ACHN (cell line): ENCODE measurements around the gene ELFN2.

ENCODE experiments used
- DNase-seq: peaks from one replicate; pipeline ENCODE4 v3.0.0-alpha.2; 2015
- in situ Hi-C: cut with HindIII; loops from 2 replicates; pipeline ENCODE4 v1.10.0; 2017; ENCODE audit warnings: low sequenced_read_pairs, low pct_ligation_motif_present, low pct_unique_long_range_greater_than_20kb

Gene ELFN2

DNA sequence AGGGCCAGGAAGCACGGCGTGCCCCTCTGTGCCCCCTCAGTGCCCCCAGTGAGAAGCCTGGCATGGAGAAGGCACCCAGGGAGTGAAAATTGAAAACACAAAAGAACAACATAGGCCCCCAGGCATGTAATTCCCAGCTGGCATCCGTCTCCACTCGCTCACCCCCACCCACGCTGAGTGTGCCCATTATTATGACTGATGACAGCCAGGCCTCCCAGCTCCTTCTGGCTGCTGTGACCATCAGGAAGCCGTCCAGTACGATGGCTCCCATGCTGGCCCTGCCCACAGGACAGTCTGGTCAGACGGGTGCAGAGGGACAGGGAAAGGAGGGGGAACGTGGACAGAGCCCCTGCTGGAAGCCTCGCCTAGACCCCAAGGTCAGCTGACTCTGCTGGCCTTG lies 30.1 kb downstream of the ELFN2 start:
- in situ Hi-C loops: loop anchor here (10.0 kb wide), 1 partner anchor 72 kb away; no protein-coding TSS in a partner anchor

DNA sequence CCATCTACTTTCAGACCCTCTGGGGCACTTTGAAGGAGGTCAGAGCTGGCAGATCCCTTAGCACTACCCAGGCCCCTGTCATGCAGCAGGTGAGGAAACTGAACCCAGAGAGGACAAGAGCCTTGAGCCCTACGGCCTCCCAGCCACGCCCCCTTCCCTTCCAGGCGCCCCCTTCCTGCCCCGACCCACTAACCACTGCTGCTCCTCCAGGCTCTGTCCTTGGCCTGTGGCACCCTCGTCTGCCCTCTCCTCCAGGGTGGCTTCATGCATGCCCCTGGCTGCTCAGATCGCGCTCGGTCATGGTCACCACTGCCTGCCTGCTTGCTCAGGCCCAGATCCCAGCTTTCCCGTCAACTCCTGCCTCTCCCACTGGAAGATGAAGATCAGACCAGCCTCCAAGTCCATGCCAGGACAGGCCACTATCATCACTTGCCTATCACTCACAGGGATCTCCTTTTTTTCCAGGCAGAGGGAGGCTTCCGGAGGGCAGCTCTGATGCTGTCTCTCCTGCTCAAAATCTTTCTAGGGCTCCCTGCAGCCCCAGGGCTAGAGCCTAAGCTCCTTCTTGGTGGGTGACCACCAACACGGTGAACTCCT lies 30.7 kb downstream of the ELFN2 start:
- in situ Hi-C loops: loop anchor here (10.0 kb wide), 1 partner anchor 72 kb away; no protein-coding TSS in a partner anchor
- no peak for DNase-seq

More for the DNA sequence above, 30.1 kb downstream of the ELFN2 start:
- DNase-seq: no peak

DNA sequence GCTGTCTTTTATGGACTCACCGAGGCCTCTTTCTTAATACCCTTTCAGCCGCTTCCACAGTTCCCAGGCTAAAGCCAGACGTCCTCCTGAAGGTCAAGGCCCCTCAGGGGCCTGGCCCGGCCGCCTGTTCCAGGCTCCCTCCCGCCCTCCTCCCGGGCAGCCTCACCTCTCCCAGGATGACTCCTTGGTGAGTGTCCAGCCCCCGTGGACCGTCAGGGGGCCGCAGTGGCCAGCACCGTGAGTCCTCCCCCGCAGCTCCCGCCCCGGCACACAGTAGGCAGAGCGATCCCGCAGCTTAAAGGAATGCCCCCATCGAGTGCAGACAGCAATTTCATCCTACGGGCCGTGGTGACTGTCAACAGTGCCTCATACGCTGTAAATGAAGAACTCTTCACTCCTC lies 32.9 kb downstream of the ELFN2 start:
- DNase-seq: no peak
- in situ Hi-C loops: loop anchor here (10.0 kb wide), 1 partner anchor 70 kb away; no protein-coding TSS in a partner anchor

DNA sequence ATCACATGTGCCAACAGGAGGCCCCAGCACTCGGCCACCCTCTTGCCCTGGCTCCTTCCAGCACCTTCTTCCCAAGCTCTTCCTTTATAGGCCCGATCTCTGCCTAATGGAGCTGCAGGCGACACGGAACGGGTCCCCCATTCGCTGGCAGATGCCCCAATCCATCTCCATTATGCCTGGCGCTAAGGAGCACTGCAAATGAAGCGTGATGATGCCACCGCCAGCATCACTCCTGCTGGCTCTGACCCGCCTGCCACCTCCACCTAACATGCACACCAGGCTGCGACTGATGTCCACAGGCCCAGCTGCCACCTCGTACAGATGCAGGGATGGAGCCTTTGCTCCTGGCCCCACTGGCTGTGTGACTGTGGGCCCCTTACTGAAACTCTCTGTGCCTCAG lies 33.5 kb downstream of the ELFN2 start:
- DNase-seq: no peak
- in situ Hi-C loops: loop anchor here (10.0 kb wide), 1 partner anchor 69 kb away; no protein-coding TSS in a partner anchor

DNA sequence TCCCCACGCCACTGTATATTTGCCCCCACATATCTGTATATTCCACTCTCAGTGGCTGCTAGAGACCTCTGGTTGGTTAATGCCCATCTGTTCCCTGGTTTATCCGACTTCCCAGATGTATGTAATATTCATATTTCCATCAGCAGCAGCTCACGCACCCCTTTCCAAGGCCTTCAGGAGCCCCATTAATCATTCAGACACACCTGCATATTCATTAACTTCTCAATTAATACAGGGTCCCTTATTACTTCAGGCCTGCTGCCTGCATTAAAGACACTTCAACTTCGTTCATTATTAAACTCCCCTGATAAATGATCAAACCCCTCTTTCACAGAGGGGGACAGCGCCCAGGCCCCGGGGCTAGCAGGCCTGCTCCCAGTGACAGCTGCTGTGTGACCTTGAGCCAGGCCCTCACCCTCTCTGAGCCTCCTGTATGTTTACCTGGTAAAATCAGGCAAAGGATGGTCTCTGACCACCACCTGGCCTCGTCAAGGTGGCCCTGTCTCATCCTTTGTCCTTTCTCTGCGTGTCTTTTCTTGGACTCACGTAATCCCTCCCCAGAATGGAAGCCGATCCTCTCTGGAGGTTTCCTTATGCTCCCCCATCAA lies 34.5 kb downstream of the ELFN2 start:
- in situ Hi-C loops: loop anchor here (10.0 kb wide), 1 partner anchor 68 kb away; no protein-coding TSS in a partner anchor

DNA sequence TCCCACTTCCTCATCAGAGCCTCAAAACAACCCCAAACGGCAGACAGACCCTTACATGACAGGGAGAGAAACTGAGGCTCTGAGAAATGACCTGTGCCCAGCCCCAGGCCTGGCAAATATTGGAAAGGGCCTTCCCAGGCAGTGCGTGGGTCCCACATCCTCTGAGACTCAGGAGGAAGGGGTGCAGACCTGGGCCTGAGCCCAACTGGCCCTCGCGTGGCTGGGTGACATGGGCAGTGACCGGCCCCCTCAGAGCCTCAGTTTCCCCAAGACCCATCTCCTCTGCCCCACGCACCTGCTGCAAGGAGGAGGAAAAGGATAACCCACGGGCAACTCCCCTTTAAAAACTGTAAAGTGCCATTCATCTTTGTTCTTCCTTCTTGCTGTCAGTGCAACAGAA lies 35.6 kb downstream of the ELFN2 start:
- no peak for DNase-seq
- in situ Hi-C loops: loop anchor here (10.0 kb wide), 1 partner anchor 67 kb away; no protein-coding TSS in a partner anchor

More for the DNA sequence above, 34.5 kb downstream of the ELFN2 start:
- no peak for DNase-seq

DNA sequence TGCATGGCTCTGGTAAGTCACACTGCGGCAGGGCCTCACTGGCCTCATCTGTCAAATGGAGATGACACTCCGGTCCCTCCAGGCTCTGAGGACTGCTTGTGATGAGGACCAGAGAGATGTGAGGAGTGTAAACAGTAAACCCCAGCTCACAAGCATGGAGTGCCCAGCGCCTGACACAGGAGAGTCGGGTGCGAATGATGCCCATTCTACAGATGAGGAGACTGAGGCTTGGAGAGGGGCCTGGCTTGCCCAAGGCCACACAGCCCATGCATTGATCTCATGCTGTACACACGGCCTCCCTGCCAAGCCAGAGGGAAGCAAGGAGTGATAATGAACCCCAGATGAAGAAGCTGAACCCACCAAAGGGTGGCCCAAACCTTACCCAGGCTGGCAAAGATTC lies 37.2 kb downstream of the ELFN2 start:
- DNase-seq: no peak
- in situ Hi-C loops: loop anchor here (10.0 kb wide), 1 partner anchor 65 kb away; no protein-coding TSS in a partner anchor

DNA sequence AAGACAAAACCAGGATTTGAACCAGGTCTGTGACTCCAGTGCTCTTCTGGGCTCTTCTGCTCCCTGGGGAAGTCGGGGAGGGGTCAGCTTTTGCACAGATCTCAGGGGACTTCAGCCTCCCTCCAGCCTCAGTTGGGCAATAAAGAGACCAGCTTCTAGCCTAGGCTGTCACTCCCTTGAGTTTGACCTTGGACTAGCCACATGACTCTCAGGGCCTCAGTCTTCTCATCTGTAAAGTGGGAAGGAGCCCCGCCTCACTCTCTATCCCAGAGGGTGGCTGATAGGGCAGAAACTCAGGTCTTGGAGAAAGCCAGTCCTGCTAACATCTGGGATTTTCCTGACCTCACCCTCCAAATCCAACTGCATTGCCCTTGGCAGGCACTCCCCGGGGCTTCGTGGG lies 38.7 kb downstream of the ELFN2 start:
- in situ Hi-C loops: no loop called here
- no peak for DNase-seq

DNA sequence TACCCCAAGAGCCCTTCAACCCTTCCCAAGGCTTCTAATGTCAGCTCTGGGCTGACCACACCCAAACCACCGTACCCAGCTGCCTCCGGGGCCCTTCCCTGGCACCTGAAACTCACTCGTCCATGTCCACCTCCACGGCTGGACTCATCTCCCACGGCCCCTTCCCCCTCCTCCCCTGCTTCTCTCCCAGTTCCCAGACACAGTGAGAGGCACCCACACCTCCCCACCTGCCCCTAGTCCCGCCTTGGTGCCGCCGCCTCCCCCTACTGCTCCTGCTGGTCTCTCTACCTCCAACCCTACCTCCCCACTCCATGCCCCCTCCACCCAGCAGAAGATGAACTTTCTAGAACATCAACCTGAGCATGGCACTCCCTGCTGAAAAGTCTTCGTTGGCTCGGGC lies 39.5 kb downstream of the ELFN2 start:
- no peak for DNase-seq
- in situ Hi-C loops: no loop called here

DNA sequence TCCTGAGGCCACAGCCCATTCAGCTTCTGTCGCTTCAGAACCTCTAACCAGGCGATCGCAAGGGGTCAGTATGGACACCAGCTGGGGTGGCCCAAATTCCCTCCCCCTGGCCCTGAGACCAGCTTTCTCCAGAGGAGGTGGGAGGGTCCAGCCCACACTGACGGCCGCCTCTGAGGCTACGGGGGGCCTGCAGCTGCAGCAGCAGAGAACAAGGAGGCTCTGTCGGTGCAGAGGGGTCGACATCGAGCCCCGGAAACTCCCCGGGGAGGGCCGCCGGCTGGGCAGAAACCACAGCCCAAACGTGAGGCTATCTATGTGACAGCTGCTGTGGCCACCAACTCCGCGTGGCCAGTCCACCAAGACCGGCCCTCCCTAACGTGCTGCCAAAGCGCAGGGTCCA lies 40.8 kb downstream of the ELFN2 start:
- in situ Hi-C loops: no loop called here
- no peak for DNase-seq

DNA sequence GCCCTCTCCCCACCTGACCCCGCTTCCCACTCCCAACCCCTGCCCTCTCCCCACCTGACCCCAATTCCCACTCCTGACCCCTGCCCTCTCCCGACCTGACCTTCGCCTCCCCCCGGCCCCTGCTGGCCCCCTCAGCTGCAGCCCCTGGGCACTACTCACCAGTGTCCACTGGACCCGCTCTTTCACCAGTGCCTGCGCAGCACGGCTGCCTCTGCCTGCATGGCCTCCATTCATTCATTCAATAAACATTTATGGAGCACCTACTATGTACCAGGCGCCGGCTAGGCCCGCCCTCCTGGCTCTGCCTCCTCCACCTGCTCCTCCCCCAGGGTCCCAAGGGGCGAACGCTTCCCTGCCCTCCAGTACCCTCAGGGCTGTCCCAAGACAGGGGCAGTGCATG lies 42.6 kb downstream of the ELFN2 start:
- no peak for DNase-seq
- in situ Hi-C loops: no loop called here

DNA sequence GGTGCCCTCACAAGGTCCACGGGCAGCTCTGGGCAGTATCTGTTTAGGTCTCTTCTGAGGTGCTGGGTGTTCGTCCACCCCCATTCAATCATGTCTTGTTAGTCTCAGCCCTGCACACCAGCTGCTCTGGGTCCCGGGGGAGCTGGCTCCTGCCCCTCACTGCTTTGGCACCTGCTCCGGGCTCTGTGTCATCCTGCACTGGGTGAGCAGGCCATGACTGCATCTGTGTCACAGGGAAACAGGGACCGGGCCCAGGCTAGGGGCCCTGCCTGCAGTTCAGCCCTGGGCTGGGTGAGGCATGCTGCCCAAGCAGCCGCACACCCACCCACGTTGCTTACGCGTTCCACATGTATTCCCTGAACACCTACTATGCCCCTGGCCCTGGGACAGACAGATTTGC lies 43.9 kb downstream of the ELFN2 start:
- DNase-seq: no peak
- in situ Hi-C loops: no loop called here

DNA sequence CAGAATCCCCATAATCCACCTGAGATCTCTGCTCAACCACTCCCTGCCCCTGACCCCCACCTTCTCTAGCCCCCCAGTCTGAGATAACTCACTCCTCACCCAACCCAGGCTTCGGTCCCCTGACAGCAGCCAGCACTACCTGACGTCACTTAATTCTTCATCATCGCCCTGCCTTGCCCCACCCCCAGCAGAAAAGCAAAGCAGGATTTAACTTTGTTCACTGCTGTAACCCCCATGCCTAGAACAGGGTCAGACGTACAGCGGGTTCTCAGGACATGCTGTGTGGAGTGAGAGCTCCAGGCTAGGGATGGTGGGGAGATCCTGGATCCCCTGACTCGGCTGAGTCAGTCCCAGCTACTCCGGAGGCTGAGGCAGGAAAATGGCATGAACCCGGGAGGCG lies 45.8 kb downstream of the ELFN2 start:
- no peak for DNase-seq

DNA sequence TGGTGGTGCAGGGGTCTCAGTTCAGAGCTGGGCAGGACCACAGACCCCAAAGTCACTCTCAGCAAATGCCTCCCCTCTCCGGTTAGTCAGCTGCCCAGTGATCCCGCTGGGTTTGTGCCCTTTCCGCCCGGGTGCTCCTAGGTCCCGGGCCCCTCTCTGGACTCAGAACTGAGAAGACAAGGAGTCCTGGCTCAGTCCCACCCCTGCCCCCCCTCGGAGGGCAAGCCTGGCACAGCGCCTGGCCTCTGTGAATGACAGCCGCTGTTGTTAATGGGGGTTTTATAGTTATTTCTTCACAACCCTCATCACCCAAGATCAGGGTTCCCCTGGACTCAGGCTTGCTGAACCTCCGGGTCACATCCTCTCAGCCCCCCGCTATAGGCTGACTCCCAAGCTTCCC lies 47.6 kb downstream of the ELFN2 start:
- in situ Hi-C loops: no loop called here

More for the DNA sequence above, 45.8 kb downstream of the ELFN2 start:
- in situ Hi-C loops: no loop called here

DNA sequence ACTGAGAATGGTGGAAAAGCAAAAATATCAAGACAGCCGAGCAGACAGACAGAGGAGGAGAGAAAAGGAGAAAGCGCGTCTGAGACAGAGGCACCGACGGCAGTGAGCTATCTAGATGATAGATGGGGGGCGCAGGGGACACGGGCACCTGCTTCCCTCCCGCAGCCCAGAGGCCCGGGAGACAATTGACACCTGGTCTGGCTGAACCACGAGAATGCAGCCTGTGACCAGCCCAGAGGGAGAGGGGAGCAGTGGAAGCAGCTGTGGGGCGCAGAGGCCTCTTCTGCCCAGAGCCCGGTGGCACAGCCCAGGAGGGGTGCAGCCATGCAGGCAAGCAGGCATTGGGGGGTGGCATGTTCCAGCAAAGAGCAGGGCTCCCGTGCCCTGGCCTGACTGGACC lies 48.2 kb downstream of the ELFN2 start:
- DNase-seq: no peak
- in situ Hi-C loops: no loop called here

More for the DNA sequence above, 47.6 kb downstream of the ELFN2 start:
- DNase-seq: no peak

DNA sequence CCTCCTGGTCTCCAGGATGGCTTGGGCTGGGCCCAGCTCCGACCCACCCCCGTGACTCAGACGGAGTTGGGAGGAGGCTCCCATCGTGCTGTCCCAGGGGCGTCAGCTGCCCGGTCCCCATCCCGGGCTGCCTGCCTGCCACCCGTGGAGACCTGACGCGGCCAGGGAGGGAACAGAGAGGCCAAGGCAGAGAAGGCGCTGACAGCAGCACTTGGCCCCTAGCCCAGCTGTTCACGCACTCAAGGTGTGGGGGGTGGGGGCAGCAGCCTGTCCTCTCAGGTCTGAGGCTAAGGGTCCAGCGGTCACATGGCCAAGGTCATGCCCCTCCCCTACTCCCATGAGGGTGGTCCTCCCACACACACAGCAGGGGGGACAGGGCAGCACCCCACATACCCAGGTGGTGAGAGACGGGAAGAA lies 48.6 kb downstream of the ELFN2 start:
- in situ Hi-C loops: no loop called here
- DNase-seq: no peak

DNA sequence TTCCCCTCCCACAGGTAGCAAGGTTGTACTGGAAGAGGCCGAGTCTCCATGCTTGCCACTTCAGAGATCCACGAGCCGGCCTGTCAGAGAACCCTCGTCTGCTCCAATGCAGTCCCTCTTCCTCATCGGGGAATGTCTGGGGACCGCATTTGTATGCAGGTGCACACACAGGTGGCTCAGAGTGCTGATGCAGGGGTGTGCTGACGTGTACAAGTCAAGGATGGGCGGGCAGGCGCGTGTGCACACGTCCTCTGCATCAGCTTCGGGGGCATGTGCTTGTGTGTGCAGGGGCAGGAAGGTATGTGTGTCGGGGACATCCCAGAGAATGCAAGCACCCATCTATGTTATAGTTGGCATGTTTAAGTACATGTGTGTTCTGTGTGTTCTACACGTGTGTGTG lies 49.4 kb downstream of the ELFN2 start:
- in situ Hi-C loops: no loop called here
- DNase-seq: no peak

DNA sequence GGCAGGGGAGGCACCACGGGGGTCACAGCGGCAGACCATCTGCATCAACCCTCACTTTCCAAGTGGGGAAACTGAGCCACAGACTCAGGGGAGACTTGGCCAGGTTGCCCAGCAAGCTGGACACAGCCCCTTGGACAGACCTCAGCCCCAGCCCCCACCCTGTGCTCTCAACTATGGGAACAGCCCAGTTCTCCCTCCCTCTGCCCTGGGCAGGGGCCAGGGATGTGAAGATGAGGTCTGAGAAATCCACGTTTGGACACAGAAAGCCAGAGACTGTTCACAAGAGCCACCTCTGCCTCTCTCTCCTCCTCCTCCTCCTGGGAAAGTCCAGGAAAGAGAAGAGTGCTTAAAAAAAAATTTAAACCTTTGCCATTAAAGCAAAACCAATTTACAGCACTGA lies 50.1 kb downstream of the ELFN2 start:
- in situ Hi-C loops: no loop called here
- no peak for DNase-seq

DNA sequence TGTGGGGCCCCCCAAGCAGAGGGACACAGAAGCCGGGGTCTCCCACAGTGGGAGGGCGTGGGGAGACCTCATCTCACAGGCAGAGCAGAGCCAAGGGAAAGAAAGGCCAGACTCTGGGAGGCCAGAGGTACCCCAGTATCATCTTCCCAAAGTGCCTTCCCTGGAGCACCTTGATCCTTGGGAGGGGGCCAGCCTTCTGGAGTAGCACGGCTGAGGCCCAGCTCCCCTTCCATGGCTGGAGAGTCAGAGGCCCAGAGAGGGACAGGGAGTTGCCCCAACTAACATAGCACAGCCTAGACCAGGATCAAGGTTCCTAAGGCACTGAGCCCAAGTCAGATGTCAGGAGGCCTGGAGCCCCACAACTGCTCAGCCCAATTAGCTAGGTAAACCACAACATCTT lies 50.6 kb downstream of the ELFN2 start:
- no peak for DNase-seq
- in situ Hi-C loops: no loop called here

DNA sequence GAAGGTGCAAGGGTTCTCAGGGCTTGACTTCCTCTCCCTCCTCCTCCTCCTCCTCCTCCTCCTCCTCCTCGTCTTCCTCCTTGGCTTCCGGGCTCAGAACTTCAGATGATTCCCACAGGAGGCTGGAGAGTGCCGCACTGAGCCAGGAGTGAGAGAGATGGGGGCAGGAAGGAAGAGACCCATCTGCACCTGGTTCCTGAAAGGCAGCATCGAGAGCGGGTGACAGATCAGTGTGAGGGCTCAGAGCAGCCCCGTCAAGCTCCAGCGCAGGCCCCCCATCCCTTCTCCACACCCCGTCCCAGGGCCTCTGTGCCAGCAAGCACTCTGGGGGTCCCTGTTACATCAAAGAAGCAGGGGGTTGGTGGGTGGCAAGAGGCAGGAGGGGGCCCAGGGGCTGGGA lies 51.5 kb downstream of the ELFN2 start:
- in situ Hi-C loops: no loop called here
- DNase-seq: no peak
